HepG2 (cell line): ENCODE results near the gene GPR12. TPM values are rescaled to one million over a fixed set of nuclear protein-coding genes. Genes with fewer than 3 reads are reported as not detected.

Experiments
- ATAC-seq: fragments of 200-7000 bp; cut with Tn5 transposase; 3 replicates; pipeline ENCODE4 v1.9.1; 2020; ENCODE audit warnings: mild to moderate bottlenecking, moderate library complexity
- BruUV-seq: library from RNA; stranded (reverse); fragments of 400-500 nt; replicated peaks from 2 replicates; lab custom pipeline; 2021; lab: Mats Ljungman, UMichigan
- CTCF ChIA-PET: fragments of 300-600 bp; formaldehyde crosslinking; extraction: SDS; loops from one replicate; lab custom pipeline; 2021; ENCODE audit warnings: low total read pairs, inconsistent platforms, low intra/inter-chr PET ratio; lab: Yijun Ruan, JAX
- POLR2A ChIA-PET: fragments of 350-600 bp; sonication (Branson Sonifier 250); formaldehyde crosslinking; loops from one replicate; lab custom pipeline; 2020; ENCODE audit warnings: antibody characterized with exemption, inconsistent platforms; lab: Yijun Ruan, JAX
- DNase-seq: peaks from one replicate; pipeline ENCODE4 v3.0.0-alpha.2; 2015; ENCODE audit warnings: low spot score
- FAIRE-seq: peaks from 3 replicates; lab custom pipeline; 2011; peaks lifted over from hg19 to GRCh38; lab: Jason Lieb, UNC
- H2AFZ ChIP-seq: one replicate; pipeline ENCODE4 v1.6.1; 2011; ENCODE audit warnings: low read length, inconsistent platforms
- H3K27ac ChIP-seq: fragments of 300-600 bp; 3 replicates; pipeline ENCODE4 v1.8.0; 2011; ENCODE audit warnings: mixed run types, mild to moderate bottlenecking, mixed read lengths, low read length, inconsistent platforms; ENCODE audit not compliant: insufficient read depth; ENCODE audit errors: extremely low read length
- H3K27me3 ChIP-seq, 2 experiments: fragments of 200-600 bp in 1 of 2; 2 replicates in 1 of 2; 3 replicates in 1 of 2; pipeline versions ENCODE4 v1.6.0 to v1.8.0; 2011; ENCODE audit warnings: low read length in 2 of 2, mild to moderate bottlenecking in 2 of 2, moderate library complexity in 2 of 2, inconsistent platforms in 1 of 2; ENCODE audit not compliant: insufficient read depth in 2 of 2, control insufficient read depth in 1 of 2
- H3K36me3 ChIP-seq, 2 experiments: fragments of 200-600 bp in 1 of 2; replicated peaks in 1 of 2; 2 replicates in 1 of 2; 3 replicates in 1 of 2; pipeline versions ENCODE4 v1.5.1 to v1.8.0; 2011; ENCODE audit warnings: low read length in 2 of 2, inconsistent platforms in 1 of 2; ENCODE audit not compliant: insufficient read depth in 2 of 2, control insufficient read depth in 1 of 2
- H3K4me1 ChIP-seq: 2 replicates; pipeline ENCODE4 v1.5.1; 2012; ENCODE audit warnings: low read length, inconsistent platforms; ENCODE audit not compliant: insufficient read depth
- H3K4me2 ChIP-seq: 2 replicates; pipeline ENCODE4 v1.6.0; 2011; ENCODE audit warnings: low read depth, low read length, inconsistent platforms
- H3K4me3 ChIP-seq, 3 experiments: fragments of 200-600 bp in 1 of 3; sonication (generic), shearing (Covaris generic) in 1 of 3; replicated peaks in 1 of 3; 2 replicates each; pipeline ENCODE4 v1.5.1; 2011 to 2016; ENCODE audit warnings: low read length in 3 of 3, inconsistent platforms in 2 of 3, low read depth in 2 of 3, mild to moderate bottlenecking in 2 of 3, control low read depth in 1 of 3, mixed read lengths in 1 of 3; ENCODE audit not compliant: insufficient read depth in 1 of 3
- H3K79me2 ChIP-seq: one replicate; pipeline ENCODE4 v1.6.1; 2011; ENCODE audit warnings: low read length, inconsistent platforms; ENCODE audit not compliant: insufficient read depth
- H3K9ac ChIP-seq: 2 replicates; pipeline ENCODE4 v1.6.0; 2011; ENCODE audit warnings: mild to moderate bottlenecking, low read depth, low read length, inconsistent platforms; ENCODE audit not compliant: insufficient read depth
- H3K9me3 ChIP-seq: 2 replicates; pipeline ENCODE4 v1.5.1; 2012; ENCODE audit warnings: mild to moderate bottlenecking, low read length
- H4K20me1 ChIP-seq: 2 replicates; pipeline ENCODE4 v1.6.0; 2011; ENCODE audit warnings: inconsistent platforms, mild to moderate bottlenecking, low read length, moderate library complexity; ENCODE audit not compliant: insufficient read depth
- KDM5A ChIP-seq: fragments of 200-600 bp; sonication (generic); IDR thresholded peaks from 2 replicates; pipeline ENCODE4 v1.7.0; 2018; ENCODE audit warnings: antibody characterized with exemption, mild to moderate bottlenecking, low read length, borderline replicate concordance
- NPAS2 ChIP-seq: sonication (generic); formaldehyde crosslinking; IDR thresholded peaks from 2 replicates; pipeline ENCODE4 v1.8.0; 2022; ENCODE audit warnings: mild to moderate bottlenecking, missing genetic modification reagents, borderline replicate concordance
- REPIN1 ChIP-seq: sonication (generic); formaldehyde crosslinking; IDR thresholded peaks from 2 replicates; pipeline ENCODE4 v1.8.0; 2022; ENCODE audit warnings: missing genetic modification reagents, low read depth, mild to moderate bottlenecking, borderline replicate concordance
- TRIM24 ChIP-seq: sonication (generic); formaldehyde crosslinking; IDR thresholded peaks from 2 replicates; pipeline ENCODE4 v1.8.0; 2022; ENCODE audit warnings: mild to moderate bottlenecking, missing genetic modification reagents
- ZFP41 ChIP-seq: sonication (generic); formaldehyde crosslinking; IDR thresholded peaks from 2 replicates; pipeline ENCODE4 v1.4.0; 2020; ENCODE audit warnings: mild to moderate bottlenecking, missing genetic modification reagents, borderline replicate concordance
- ZNF550 ChIP-seq: sonication (generic); formaldehyde crosslinking; IDR thresholded peaks from 2 replicates; pipeline ENCODE4 v1.4.0; 2020; ENCODE audit warnings: mild to moderate bottlenecking, missing genetic modification reagents, borderline replicate concordance
- ZNF660 ChIP-seq: sonication (generic); formaldehyde crosslinking; IDR thresholded peaks from 2 replicates; pipeline ENCODE4 v1.5.1; 2020; ENCODE audit warnings: mild to moderate bottlenecking, low read depth, missing genetic modification reagents, borderline replicate concordance
- ZNF772 ChIP-seq: sonication (generic); formaldehyde crosslinking; IDR thresholded peaks from 2 replicates; pipeline ENCODE4 v1.5.0; 2020; ENCODE audit warnings: mild to moderate bottlenecking, missing genetic modification reagents
- ZSCAN25 ChIP-seq: sonication (generic); formaldehyde crosslinking; IDR thresholded peaks from 2 replicates; pipeline ENCODE4 v1.8.0; 2022; ENCODE audit warnings: mild to moderate bottlenecking, missing genetic modification reagents
- WGBS: methylation state at CpG from one replicate; pipeline ENCODE4 v1.1.6; 2017; ENCODE audit warnings: low lambda C conversion rate; 5-methylcytosine and 5-hydroxymethylcytosine counted together
- in situ Hi-C: cut with HindIII; loops from 2 replicates; pipeline ENCODE4 v1.10.0; 2017; ENCODE audit warnings: low pct_unique_long_range_greater_than_20kb; ENCODE audit not compliant: extremely low pct_ligation_motif_present
- intact Hi-C: fragments of 100-400 bp; cut with micrococcal nuclease; formaldehyde crosslinking; loops from one replicate; pipeline ENCODE4 v1.10.0; 2022; ENCODE audit not compliant: unreplicated experiment
- polyA plus RNA-seq, 8 experiments: library from polyadenylated mRNA; depleted of rRNA in 3 of 8; stranded (reverse) in 7 of 8; unstranded in 1 of 8; fragments of >200 nt; fragmentation: Illumina TruSeq in 4 of 8; extraction: Trizol in 4 of 8; gene quantifications; 2 replicates each; pipeline versions ENCODE4 v1.2.1 to v1.2.3, GENCODE V29; 2011 to 2016; ENCODE audit warnings: low read depth in 4 of 8, missing spikeins in 1 of 8, mixed read lengths in 1 of 8; ENCODE audit not compliant: insufficient read depth in 1 of 8
- total RNA-seq, 5 experiments: library from RNA; depleted of rRNA; stranded (reverse); fragments of >200 nt; fragmentation: Illumina TruSeq; extraction: Trizol; gene quantifications; 2 replicates each; pipeline ENCODE4 v1.2.3, GENCODE V29; 2016; ENCODE audit warnings: low read depth in 1 of 5
- TF ChIP-seq, protein P1 (sequence below): sonication (generic); formaldehyde crosslinking; IDR thresholded peaks from 2 replicates; pipeline ENCODE4 v1.8.1; 2022; ENCODE audit warnings: low read depth, mild to moderate bottlenecking, missing genetic modification reagents
- TF ChIP-seq, protein P2 (sequence below): IDR thresholded peaks from 2 replicates; pipeline ENCODE4 v1.6.1; 2016
- TF ChIP-seq, protein P3 (sequence below): sonication (generic); formaldehyde crosslinking; IDR thresholded peaks from 2 replicates; pipeline ENCODE4 v1.5.0; 2020; ENCODE audit warnings: mild to moderate bottlenecking, missing genetic modification reagents

Gene GPR12
- total and polyA plus RNA-seq, 2 of the 13 experiments (the other 11 are each of a cell fraction or from before 2014, with no cell fraction given): not detected

DNA sequence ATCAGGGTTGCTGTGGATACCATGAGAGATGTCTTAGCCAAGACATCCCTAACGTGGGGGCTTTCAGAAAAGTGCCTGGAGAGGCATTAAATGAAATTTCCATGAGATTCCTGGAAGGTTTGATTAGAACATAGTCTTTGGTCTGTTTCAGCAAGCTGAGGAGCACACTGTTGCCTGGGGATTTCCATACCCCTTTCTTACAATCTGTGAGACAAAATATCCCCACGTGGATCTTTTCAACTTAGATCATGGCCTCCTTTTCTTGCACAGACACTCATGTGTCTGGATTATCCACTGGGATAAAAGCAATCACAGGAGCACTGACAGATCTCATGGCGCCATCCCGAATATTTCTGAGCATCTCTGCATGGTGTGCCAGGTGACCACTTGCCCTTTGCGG is 41.7 kb downstream of the GPR12 start:
- Histone ChIP-seq H3K36me3 (no peaks in the 10 kb centered on the region), H3K79me2 (no peaks in the 10 kb centered on the region), H3K4me1 (peaks cover 14% of the 10 kb centered on the region), H3K27ac (no peak overlapping the region), H3K4me2 (no peak overlapping the region), H3K9me3 (no peaks in the 10 kb centered on the region), H3K4me3 (no peak overlapping the region), H3K27me3 (peaks cover 0 to 20% of the 10 kb centered on the region in 2 experiments; a peak in 3 of 5 replicates), H3K9ac (no peak overlapping the region), H2AFZ (no peak overlapping the region), H4K20me1 (no peaks in the 10 kb centered on the region)
- DNase-seq (no peak), FAIRE-seq (no peak), ATAC-seq (no peak)
- intact Hi-C loops (no loop called here), in situ Hi-C loops (no loop called here)
- POLR2A ChIA-PET: no interaction called here
- CTCF ChIA-PET: no interaction called here
- TF ChIP-seq KDM5A: no peak
- no peak for TF ChIP-seq ZNF550
- TF ChIP-seq ZFP41 (CRISPR knock-in tag): no peak
- TF ChIP-seq TRIM24 (CRISPR knock-in tag): no peak
- TF ChIP-seq, protein P1, sequence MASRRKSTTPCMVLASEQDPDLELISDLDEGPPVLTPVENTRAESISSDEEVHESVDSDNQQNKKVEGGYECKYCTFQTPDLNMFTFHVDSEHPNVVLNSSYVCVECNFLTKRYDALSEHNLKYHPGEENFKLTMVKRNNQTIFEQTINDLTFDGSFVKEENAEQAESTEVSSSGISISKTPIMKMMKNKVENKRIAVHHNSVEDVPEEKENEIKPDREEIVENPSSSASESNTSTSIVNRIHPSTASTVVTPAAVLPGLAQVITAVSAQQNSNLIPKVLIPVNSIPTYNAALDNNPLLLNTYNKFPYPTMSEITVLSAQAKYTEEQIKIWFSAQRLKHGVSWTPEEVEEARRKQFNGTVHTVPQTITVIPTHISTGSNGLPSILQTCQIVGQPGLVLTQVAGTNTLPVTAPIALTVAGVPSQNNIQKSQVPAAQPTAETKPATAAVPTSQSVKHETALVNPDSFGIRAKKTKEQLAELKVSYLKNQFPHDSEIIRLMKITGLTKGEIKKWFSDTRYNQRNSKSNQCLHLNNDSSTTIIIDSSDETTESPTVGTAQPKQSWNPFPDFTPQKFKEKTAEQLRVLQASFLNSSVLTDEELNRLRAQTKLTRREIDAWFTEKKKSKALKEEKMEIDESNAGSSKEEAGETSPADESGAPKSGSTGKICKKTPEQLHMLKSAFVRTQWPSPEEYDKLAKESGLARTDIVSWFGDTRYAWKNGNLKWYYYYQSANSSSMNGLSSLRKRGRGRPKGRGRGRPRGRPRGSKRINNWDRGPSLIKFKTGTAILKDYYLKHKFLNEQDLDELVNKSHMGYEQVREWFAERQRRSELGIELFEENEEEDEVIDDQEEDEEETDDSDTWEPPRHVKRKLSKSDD (CRISPR knock-in tag): no peak
- WGBS: 16% methylated on average over 5 of the region's 5 CpGs
- BruUV-seq: no TSS peak

DNA sequence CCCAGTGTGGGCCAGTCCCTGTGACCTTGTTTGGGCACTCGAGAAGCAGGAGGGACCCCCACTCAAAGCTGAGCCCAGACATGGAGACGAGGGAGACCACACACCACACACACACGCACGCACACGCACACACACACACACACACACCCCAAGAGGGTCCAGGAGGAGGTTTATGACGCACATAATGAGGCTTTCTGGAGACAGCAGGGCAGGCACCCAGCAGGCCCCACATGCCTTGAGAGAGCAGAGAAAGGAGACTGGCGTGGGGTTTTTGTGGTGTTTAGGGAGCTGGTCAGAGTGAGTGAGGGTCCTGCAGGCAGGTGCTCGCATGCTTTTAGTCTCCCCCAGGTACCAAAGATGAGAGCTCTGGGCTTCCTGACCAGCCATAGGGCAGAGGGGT is 42.4 kb downstream of the GPR12 start:
- FAIRE-seq: no peak
- Histone ChIP-seq H3K27ac (no peak overlapping the region), H3K4me2 (no peak overlapping the region), H3K9ac (no peak overlapping the region), H3K27me3 (peaks cover 0 to 20% of the 10 kb centered on the region in 2 experiments; a peak in 3 of 5 replicates), H3K9me3 (no peaks in the 10 kb centered on the region), H4K20me1 (no peaks in the 10 kb centered on the region), H3K4me1 (peaks cover 14% of the 10 kb centered on the region), H2AFZ (no peak overlapping the region), H3K36me3 (no peaks in the 10 kb centered on the region), H3K4me3 (no peak overlapping the region), H3K79me2 (no peaks in the 10 kb centered on the region)
- WGBS: 8% methylated on average over 4 of the region's 8 CpGs
- ChIA-PET CTCF (no interaction called here), POLR2A (no interaction called here)
- intact Hi-C loops (no loop called here), in situ Hi-C loops (no loop called here)
- no peak for DNase-seq
- BruUV-seq: no TSS peak
- no peak for ATAC-seq
- TF ChIP-seq TRIM24 (CRISPR knock-in tag) (no peak), ZNF772 (CRISPR knock-in tag) (no peak), REPIN1 (no peak), ZSCAN25 (no peak), NPAS2 (CRISPR knock-in tag) (no peak), ZNF660 (CRISPR knock-in tag) (no peak)
- TF ChIP-seq, protein P2, sequence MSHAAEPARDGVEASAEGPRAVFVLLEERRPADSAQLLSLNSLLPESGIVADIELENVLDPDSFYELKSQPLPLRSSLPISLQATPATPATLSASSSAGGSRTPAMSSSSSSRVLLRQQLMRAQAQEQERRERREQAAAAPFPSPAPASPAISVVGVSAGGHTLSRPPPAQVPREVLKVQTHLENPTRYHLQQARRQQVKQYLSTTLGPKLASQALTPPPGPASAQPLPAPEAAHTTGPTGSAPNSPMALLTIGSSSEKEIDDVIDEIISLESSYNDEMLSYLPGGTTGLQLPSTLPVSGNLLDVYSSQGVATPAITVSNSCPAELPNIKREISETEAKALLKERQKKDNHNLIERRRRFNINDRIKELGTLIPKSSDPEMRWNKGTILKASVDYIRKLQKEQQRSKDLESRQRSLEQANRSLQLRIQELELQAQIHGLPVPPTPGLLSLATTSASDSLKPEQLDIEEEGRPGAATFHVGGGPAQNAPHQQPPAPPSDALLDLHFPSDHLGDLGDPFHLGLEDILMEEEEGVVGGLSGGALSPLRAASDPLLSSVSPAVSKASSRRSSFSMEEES (CRISPR knock-in tag): no peak
- TF ChIP-seq, protein P3, sequence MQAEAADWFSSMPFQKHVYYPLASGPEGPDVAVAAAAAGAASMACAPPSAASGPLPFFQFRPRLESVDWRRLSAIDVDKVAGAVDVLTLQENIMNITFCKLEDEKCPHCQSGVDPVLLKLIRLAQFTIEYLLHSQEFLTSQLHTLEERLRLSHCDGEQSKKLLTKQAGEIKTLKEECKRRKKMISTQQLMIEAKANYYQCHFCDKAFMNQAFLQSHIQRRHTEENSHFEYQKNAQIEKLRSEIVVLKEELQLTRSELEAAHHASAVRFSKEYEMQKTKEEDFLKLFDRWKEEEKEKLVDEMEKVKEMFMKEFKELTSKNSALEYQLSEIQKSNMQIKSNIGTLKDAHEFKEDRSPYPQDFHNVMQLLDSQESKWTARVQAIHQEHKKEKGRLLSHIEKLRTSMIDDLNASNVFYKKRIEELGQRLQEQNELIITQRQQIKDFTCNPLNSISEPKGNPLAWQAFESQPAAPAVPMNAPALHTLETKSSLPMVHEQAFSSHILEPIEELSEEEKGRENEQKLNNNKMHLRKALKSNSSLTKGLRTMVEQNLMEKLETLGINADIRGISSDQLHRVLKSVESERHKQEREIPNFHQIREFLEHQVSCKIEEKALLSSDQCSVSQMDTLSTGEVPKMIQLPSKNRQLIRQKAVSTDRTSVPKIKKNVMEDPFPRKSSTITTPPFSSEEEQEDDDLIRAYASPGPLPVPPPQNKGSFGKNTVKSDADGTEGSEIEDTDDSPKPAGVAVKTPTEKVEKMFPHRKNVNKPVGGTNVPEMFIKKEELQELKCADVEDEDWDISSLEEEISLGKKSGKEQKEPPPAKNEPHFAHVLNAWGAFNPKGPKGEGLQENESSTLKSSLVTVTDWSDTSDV: no peak
